Neuron (in vitro differentiated cells): ENCODE results near the gene BMAL1.

Experiments used
- H2AFZ ChIP-seq: one replicate; pipeline ENCODE4 v1.6.1; 2013; ENCODE audit warnings: low read depth, mild to moderate bottlenecking, inconsistent platforms, low read length, moderate library complexity
- H3K27me3 ChIP-seq: one replicate; pipeline ENCODE4 v1.6.1; 2013; ENCODE audit warnings: low read length; ENCODE audit not compliant: insufficient read depth
- H3K36me3 ChIP-seq: one replicate; pipeline ENCODE4 v1.6.1; 2013; ENCODE audit warnings: low read length; ENCODE audit not compliant: insufficient read depth
- H3K4me1 ChIP-seq: one replicate; pipeline ENCODE4 v1.6.1; 2013; ENCODE audit warnings: low read length; ENCODE audit not compliant: insufficient read depth
- H3K4me3 ChIP-seq: 2 replicates; pipeline ENCODE4 v1.5.1; 2013; ENCODE audit warnings: mild to moderate bottlenecking, low read length, moderate library complexity
- H3K9me3 ChIP-seq: one replicate; pipeline ENCODE4 v1.6.1; 2013; ENCODE audit warnings: low read length

BMAL1 gene

DNA sequence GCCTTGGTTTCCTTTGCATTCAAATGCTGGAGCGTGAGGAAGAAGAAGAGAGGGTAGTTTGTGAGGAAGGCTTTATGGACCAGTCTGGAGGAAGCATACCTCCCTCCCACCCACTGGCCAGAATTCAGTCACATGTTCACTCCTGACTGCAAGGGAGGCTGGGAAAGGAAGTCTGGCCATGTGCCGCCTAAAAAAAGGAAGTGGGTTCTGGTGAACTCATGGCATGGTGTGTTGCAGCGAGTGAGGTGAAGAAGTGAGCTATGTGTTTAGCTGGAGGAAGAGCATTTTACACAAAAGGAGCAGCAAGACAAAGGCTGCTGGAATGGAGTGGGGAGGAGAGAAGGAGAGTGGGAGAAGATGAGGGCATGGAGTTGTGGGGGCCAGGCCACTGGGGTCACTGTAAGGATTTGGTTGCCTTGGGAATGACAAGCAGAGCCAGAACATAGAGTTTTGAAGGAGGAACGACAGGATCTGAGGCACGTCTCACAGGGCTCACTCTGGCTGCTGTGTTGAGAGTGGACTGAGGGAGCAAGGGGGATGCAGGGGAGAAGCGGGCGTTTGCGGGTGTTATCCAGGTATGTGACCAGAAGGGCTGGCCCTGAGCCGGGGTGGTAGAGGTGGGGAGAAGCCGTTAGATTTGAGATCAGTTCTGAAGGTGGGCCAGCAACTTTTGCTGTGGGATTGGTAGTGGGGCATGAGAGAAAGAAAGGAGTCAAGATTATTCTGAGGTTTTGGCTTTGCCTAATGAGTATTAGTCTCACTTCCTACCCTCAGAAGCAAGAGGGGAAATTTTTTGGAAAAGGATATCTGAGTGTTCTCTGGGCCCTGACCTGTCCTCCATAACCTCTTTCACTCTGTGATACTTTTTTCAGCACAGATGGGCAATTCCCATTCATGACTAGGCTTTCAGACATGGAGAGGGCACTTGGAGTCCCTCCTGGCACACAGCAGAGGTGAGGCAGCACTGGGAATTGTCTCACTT, 26.4 kb downstream of the BMAL1 start:
- H2AFZ ChIP-seq: no peak overlapping the region
- H3K27me3 ChIP-seq: no peaks in the 10 kb centered on the region
- no peak overlapping the region for H3K4me3 ChIP-seq
- no peaks in the 10 kb centered on the region for H3K4me1 ChIP-seq
- H3K36me3 ChIP-seq: no peaks in the 10 kb centered on the region
- no peaks in the 10 kb centered on the region for H3K9me3 ChIP-seq

DNA sequence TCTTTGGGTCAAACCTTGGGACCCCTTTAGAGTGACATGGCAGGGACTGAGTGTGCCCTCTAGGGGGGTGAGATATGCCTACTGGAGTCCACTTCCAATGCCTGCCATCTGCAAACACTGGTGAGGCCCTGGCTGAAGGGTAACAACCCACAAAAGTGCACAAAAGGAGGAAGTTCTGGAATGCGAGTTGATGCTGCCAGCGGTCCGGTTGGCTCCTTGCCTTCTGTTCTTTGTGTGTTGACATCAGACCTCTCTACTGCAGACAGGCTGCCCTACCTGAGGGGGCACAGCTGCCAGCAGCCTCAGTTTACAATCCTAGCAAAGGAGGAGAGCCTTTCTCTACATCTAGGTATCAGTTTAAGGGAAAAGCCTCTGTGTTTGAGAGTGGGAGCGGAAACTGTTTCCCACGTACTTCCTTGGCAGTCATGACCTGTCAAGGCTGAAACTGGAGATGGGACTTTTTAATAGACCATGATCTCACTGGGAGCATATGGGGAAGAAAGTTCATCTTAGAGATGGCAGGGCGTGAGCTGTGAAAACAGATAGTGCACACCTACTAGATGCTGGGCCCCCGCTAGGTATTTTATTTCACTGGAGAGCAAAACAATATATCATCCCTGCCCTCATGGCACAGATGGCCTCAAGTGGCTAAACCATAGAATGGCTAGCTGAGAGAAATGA, 27.2 kb downstream of the BMAL1 start:
- H2AFZ ChIP-seq: no peak overlapping the region
- no peaks in the 10 kb centered on the region for H3K27me3 ChIP-seq
- no peaks in the 10 kb centered on the region for H3K4me1 ChIP-seq
- H3K9me3 ChIP-seq: no peaks in the 10 kb centered on the region
- H3K4me3 ChIP-seq: no peak overlapping the region
- no peaks in the 10 kb centered on the region for H3K36me3 ChIP-seq

DNA sequence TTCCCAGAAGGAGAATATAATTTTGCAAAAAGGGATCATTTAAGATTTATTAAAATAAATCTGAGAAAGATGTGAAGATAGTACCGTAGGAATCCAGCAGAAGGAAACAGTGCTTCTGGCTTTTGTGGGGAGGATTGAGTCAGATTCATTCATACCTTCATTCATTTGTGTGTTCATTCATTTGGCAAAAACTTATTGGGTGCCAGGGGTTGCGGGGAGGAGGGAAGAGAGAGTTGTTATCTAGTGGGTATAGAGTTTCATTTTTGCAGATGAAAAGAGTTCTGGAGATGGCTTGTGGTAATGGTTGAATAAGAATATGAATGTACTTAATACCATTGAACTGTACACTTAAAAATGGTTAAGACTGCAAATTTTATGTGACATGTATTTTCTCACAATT, 31.1 kb downstream of the BMAL1 start:
- Histone ChIP-seq H3K4me1 (no peaks in the 10 kb centered on the region), H3K9me3 (peaks cover 3% of the 10 kb centered on the region), H3K27me3 (no peaks in the 10 kb centered on the region), H3K4me3 (no peak overlapping the region), H3K36me3 (no peaks in the 10 kb centered on the region), H2AFZ (no peak overlapping the region)

DNA sequence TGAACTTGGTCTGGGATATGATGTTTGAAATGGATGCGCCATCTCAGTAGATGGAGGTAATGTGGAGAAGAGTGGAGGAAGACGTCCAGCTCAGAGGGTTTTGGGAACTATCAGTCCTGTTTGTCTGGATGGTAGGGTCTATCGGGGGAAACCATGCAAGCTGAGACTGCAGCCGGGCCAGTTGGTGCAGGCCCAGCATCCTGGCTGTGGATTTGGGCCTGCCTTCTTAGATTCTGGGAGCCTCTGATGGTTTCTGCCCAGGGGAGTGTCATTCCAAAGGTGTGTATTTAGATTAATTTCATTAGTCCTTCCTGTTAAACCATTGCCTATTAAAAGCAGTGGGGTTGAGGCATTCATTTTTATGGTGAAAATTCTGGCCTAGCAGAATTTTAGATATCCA, 31.6 kb downstream of the BMAL1 start:
- no peaks in the 10 kb centered on the region for H3K36me3 ChIP-seq
- H2AFZ ChIP-seq: no peak overlapping the region
- H3K4me1 ChIP-seq: no peaks in the 10 kb centered on the region
- H3K4me3 ChIP-seq: no peak overlapping the region
- peaks cover 3% of the 10 kb centered on the region for H3K9me3 ChIP-seq
- no peaks in the 10 kb centered on the region for H3K27me3 ChIP-seq

DNA sequence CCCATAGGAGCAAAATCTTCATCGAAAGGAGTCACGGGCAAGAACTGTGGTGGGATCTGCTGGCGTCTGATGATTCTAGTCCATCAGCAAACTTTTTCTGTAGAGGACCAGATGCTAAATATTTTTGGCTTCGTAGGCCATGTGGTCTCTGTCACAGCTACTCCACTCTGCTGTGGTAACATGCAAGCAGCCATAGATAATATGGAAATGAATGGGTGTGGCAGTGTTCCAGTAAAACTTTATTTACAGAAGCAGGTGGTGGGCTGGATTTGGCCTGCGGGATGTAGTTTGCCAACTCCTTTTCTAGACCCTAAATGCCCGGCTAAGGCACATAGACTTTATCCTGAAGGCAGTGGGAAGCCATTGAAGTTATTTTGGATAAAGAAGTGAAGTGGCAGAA, 32.9 kb downstream of the BMAL1 start:
- no peaks in the 10 kb centered on the region for H3K27me3 ChIP-seq
- H3K4me1 ChIP-seq: no peaks in the 10 kb centered on the region
- H3K36me3 ChIP-seq: no peaks in the 10 kb centered on the region
- no peak overlapping the region for H3K4me3 ChIP-seq
- H2AFZ ChIP-seq: no peak overlapping the region
- H3K9me3 ChIP-seq: peaks cover 3% of the 10 kb centered on the region

DNA sequence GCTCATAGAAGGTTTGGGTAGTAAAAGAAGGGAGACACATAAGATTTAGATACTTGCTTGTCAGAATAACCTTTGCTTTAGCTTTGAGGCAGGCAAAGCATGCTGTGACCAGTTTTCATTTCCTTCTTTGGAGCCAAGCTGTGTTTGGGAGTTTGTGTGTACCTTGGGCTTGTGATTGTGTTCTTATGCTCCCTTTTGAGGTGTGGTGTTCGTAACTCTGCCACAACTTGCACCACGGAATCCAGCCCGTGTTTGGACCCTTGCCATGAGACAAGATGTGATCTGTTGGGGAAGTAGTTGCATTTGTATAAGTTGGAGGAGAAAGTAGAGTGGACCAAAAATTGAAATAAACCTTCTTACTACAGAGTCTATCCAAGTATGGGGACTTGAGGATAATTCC, 34.0 kb downstream of the BMAL1 start:
- H3K36me3 ChIP-seq: no peaks in the 10 kb centered on the region
- H3K4me3 ChIP-seq: no peak overlapping the region
- no peak overlapping the region for H2AFZ ChIP-seq
- H3K27me3 ChIP-seq: no peaks in the 10 kb centered on the region
- no peaks in the 10 kb centered on the region for H3K4me1 ChIP-seq
- peaks cover 3% of the 10 kb centered on the region for H3K9me3 ChIP-seq

DNA sequence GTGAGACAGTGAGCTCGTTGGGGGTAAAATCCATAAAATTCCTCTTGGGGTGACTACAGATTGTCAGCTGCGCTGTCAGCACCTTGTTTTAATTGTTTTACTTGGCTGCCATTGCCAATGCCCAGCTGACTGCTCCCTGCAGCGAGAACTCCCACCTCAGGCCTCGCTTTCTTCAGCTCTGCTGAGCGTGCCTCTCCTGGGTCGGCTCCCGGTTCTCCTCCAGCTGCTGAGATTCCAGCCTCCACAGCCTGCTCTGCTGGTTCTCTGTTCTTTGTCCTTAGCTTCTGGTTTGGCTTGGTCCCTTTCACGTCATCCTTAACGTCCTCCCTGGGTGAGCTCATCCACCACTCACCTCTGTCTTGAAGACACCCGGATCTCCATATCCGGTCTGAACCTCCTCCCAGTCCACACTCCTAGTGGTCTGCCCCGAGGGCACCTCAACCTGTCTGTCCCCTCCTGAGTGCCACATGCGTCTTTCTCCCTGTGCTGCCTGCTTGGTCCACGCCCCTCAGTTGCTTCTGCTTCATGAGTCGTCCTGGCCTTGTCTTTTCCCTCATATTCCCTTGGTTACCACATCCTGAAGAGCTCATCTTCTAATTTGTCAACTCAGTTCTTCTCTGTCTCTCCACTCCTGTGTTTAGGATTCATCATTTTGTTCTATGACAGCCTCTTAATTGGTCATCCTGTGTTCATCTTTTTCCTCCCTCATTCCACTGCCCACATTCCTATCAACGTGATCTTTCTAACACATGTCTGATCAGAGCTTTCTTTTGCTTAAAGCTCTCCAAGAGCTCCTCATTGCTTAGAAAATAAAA, 35.6 kb downstream of the BMAL1 start:
- Histone ChIP-seq H3K4me1 (no peaks in the 10 kb centered on the region), H3K9me3 (peaks cover 3% of the 10 kb centered on the region), H3K36me3 (no peaks in the 10 kb centered on the region), H2AFZ (no peak overlapping the region), H3K27me3 (no peaks in the 10 kb centered on the region), H3K4me3 (no peak overlapping the region)

DNA sequence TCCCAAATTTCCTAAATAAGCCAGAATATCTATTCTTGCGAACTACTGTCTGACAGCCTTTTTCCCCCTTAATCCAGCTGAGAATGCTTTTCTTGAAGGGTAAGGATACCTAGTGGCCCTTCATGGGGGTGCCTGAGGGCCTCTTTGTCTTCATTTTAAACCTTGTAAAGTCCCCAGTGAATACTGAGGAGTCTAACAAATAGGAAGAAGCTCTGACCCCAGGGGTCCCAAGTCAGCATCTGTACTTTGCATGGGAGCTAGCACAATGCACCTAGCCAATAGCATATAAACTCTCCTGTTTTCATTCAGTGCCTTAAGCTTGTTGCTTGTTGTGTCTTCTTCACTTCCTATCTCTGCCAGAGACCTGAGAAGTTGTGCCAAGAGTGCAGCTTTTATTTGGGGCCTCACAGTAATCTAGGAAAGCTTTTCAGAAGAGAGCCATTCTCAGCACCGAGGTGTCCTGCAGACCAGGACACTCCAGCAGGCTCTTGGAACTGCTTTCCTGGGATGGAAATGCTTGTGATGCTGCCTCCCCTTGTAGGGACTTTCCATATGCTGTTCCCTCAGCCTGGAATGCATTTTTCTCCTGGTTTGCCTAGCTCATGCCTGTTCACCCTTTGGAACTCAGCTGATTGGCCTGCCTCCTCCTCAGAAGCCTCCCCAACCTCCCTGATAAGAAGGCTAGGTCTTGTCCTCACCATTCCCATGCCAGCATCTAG, 37.2 kb downstream of the BMAL1 start:
- no peak overlapping the region for H2AFZ ChIP-seq
- H3K4me3 ChIP-seq: no peak overlapping the region
- H3K36me3 ChIP-seq: no peaks in the 10 kb centered on the region
- H3K4me1 ChIP-seq: peaks cover 6% of the 10 kb centered on the region
- peaks cover 3% of the 10 kb centered on the region for H3K9me3 ChIP-seq
- H3K27me3 ChIP-seq: no peaks in the 10 kb centered on the region

DNA sequence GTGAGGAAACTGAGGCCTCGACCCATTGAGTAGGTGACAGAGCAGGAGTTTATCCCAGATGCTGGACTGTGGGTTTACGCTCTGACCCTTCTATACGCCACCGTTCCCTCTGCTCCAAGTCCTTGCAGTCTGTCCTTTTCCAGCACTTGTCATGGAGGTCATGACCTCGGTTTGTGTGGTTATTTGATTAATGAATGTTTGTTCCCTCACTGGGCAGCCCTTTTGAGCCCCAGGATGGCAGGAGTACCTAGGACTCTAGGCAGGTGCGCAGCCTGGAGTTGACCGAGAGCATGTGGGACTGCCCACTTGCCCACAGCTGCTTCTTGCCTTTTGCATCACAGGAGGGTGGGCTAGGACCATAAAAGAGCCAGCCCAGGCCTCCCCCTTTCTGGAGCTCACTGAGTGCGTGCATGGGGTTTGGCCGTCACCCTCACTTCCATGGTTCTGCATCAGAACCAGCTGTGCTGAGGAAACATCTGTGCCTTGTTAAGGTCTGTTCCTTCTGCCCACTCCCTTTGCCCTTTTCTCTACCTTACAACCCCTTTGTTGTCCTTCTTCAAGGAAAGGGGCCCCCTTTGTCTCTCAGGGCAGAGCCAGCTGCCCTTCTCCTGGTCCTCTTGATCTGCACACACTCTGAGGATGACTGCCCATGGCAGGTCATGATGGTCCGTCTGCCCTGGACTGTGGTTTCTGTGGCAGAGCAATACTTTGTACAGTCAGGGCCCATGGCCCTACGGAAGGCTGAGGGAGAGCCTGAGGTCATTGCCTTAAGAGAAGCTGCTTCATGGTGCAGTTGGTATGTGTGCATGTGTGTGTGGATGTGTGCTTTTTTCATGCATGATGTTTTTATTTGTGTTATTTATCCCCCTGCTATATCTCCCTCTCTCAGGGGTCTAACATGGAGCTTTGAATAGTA, 38.2 kb downstream of the BMAL1 start:
- Histone ChIP-seq H2AFZ (no peak overlapping the region), H3K4me1 (peaks cover 6% of the 10 kb centered on the region), H3K4me3 (no peak overlapping the region), H3K36me3 (no peaks in the 10 kb centered on the region), H3K27me3 (no peaks in the 10 kb centered on the region), H3K9me3 (peaks cover 3% of the 10 kb centered on the region)

DNA sequence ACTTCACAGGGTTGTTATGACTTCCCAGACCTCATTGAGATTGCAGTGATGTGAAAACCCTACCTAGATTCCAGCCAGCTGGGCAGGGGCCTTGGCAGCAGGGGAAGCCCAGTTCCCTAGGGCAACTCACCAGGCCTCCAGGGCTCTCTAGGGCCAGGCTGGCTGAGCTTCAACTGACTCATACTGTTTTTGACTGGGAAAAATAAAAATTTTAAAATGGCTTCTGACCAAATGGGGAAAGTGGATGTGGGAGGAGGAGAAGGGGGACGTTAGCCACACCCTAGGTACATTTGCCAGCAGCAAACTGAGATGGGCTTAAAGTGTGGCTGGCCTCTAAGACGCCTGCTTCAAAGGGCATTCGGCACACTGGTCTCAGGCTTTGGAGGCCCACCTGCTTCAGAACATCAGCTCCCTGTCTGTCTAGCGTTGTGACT, 39.0 kb downstream of the BMAL1 start:
- H3K36me3 ChIP-seq: no peaks in the 10 kb centered on the region
- peaks cover 3% of the 10 kb centered on the region for H3K9me3 ChIP-seq
- no peak overlapping the region for H3K4me3 ChIP-seq
- H3K27me3 ChIP-seq: no peaks in the 10 kb centered on the region
- H3K4me1 ChIP-seq: peaks cover 6% of the 10 kb centered on the region
- no peak overlapping the region for H2AFZ ChIP-seq

DNA sequence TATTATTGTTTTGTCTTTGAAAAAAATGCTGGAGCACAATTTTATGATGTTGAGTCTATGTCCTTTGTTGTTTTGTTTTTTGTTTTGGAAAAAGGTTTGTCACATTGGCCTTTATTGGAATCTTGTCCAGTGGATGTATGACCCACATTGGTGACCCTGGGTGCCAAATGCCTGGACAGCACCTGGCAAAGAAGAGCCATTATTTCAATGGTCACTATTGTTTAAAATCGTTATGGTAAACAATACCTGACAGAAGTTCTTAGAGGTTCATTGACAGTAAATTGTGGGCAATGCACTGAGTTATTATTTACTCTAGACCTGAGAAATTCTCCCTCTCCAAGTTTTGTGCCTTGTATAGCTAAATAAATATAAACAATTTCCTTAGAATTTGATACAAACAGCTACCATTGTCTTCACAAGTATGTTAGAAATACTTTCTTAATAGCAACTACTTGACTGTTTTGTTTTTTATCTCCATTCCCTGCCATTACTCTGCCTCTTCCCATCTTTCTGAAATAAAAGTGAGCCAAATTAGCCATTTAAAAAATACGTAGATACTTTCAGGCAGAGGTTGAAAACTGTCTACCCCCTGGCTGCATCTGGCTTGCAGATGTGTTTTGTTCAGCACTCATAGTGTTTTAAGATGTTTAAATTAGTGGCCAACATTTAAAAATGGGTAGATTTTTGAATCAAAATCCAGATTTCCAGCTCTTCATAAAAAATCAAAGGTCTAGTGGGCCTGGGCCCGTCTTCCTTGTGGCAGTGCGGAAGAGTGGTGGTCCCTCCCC, 39.9 kb downstream of the BMAL1 start:
- Histone ChIP-seq H3K27me3 (no peaks in the 10 kb centered on the region), H3K4me1 (peaks cover 6% of the 10 kb centered on the region), H2AFZ (no peak overlapping the region), H3K4me3 (no peak overlapping the region), H3K9me3 (peaks cover 3% of the 10 kb centered on the region), H3K36me3 (no peaks in the 10 kb centered on the region)
